ENCODE data around the gene PTTG2.
"Not testable (repeated sequence)": the region's sequence is repeated elsewhere in the genome, so short reads cannot be mapped to it uniquely, and the experiment has no call there.

PTTG2 gene

GRCh38 chr4:37960098-37960497 is at the start of gene PTTG2:
TSS of gene PTTG2 (plus strand) at chr4:37960398. CDS start at chr4:37960435, 37 bp downstream.
- in situ Hi-C loops (cut with MboI; ENCODE audit: low pct_unique_long_range_greater_than_20kb, low sequenced_read_pairs, unreplicated experiment) = no loop called here
- no peak for DNase-seq (ENCODE audit: low spot score)
- TF ChIP-seq CTCF (IDR thresholded peaks at IDR 0.05; ENCODE audit: extremely low read depth, insufficient read depth, missing control alignments) = no peak

- no peak for DNase-seq (ENCODE audit: low spot score)
- TF ChIP-seq CTCF (IDR thresholded peaks at IDR 0.05; ENCODE audit: extremely low read depth, insufficient read depth, missing control alignments) = no peak
- in situ Hi-C loops (cut with MboI; ENCODE audit: low pct_unique_long_range_greater_than_20kb, low sequenced_read_pairs, unreplicated experiment) = no loop called here
Observed at GRCh38 chr4:37914539-37914938, 45.7 kb upstream of the PTTG2 start.

- in situ Hi-C loops (cut with MboI; ENCODE audit: low pct_unique_long_range_greater_than_20kb, low sequenced_read_pairs, unreplicated experiment) = no loop called here
- no peak for TF ChIP-seq CTCF (IDR thresholded peaks at IDR 0.05; ENCODE audit: extremely low read depth, insufficient read depth, missing control alignments)
- no peak for DNase-seq (ENCODE audit: low spot score)
Observed at GRCh38 chr4:37917388-37917787, 42.8 kb upstream of the PTTG2 start.

- in situ Hi-C loops (cut with MboI; ENCODE audit: low pct_unique_long_range_greater_than_20kb, low sequenced_read_pairs, unreplicated experiment) = no loop called here
- no peak for DNase-seq (ENCODE audit: low spot score)
Observed at GRCh38 chr4:37918653-37919052, 41.5 kb upstream of the PTTG2 start.

GRCh38 chr4:37922328-37922727 is 37.9 kb upstream of the PTTG2 start:
- no peak for TF ChIP-seq CTCF (IDR thresholded peaks at IDR 0.05; ENCODE audit: extremely low read depth, insufficient read depth, missing control alignments)
- in situ Hi-C loops (cut with MboI; ENCODE audit: low pct_unique_long_range_greater_than_20kb, low sequenced_read_pairs, unreplicated experiment) = no loop called here
- DNase-seq (ENCODE audit: low spot score) = no peak

More at GRCh38 chr4:37918653-37919052, 41.5 kb upstream of the PTTG2 start:
- TF ChIP-seq CTCF (IDR thresholded peaks at IDR 0.05; ENCODE audit: extremely low read depth, insufficient read depth, missing control alignments) = no peak

- DNase-seq (ENCODE audit: low spot score); in situ Hi-C loops (cut with MboI; ENCODE audit: low pct_unique_long_range_greater_than_20kb, low sequenced_read_pairs, unreplicated experiment): not testable (repeated sequence)
Observed at GRCh38 chr4:37923089-37923488, 37.1 kb upstream of the PTTG2 start.

- in situ Hi-C loops (cut with MboI; ENCODE audit: low pct_unique_long_range_greater_than_20kb, low sequenced_read_pairs, unreplicated experiment) = no loop called here
- TF ChIP-seq CTCF (IDR thresholded peaks at IDR 0.05; ENCODE audit: extremely low read depth, insufficient read depth, missing control alignments) = no peak
- no peak for DNase-seq (ENCODE audit: low spot score)
Observed at GRCh38 chr4:37924946-37925345, 35.3 kb upstream of the PTTG2 start.

All from GM13977 (cell line).